ENCODE measurements around the gene TUBB3. TPM values are rescaled to one million over a fixed set of nuclear protein-coding genes. Genes with fewer than 3 reads are reported as not detected.
"Not testable (repeated sequence)": the region's sequence is repeated elsewhere in the genome, so short reads cannot be mapped to it uniquely, and the experiment has no call there.

Gene TUBB3
- polyA plus RNA-seq (2013, experiment 1 of 2) = 189 TPM
- 156 TPM for polyA plus RNA-seq (2013, experiment 2 of 2)

- WGBS, 2 experiments (ENCODE audit: insufficient coverage in 2 of 2) = 0% methylated on average over 62 to 69 of the region's 88 CpGs
- Histone ChIP-seq H3K4me1 (ENCODE audit: control insufficient read depth, insufficient read depth, low read length, poor library complexity, severe bottlenecking) (peaks cover 25% of the 10 kb centered on the region), H3K36me3 (ENCODE audit: control insufficient read depth, insufficient read depth, low read length) (peaks cover 14% of the 10 kb centered on the region), H3K27ac (ENCODE audit: low read depth, low read length, severe bottlenecking) (peak within 1 kb of the TSS; percentile 99), H3K9me3 (ENCODE audit: control insufficient read depth, low read length) (no peaks in the 10 kb centered on the region), H3K4me3 (ENCODE audit: extremely low read depth, insufficient read depth, low read length, poor library complexity, severe bottlenecking) (peak within 1 kb of the TSS; percentile 81)
These were observed at the start of gene TUBB3 for GRCh38 chr16:89922884-89923639. Gene TUBB3, plus strand, starts transcription at chr16:89923342. Its CDS starts 60 bp downstream, at chr16:89923402.

- Histone ChIP-seq H3K4me3 (ENCODE audit: extremely low read depth, insufficient read depth, low read length, poor library complexity, severe bottlenecking) (peak overlapping the region; percentile 76), H3K9me3 (ENCODE audit: control insufficient read depth, low read length) (no peaks in the 10 kb centered on the region), H3K36me3 (ENCODE audit: control insufficient read depth, insufficient read depth, low read length) (peaks cover 48% of the 10 kb centered on the region), H3K27ac (ENCODE audit: low read depth, low read length, severe bottlenecking) (peak overlapping the region; percentile 100), H3K4me1 (ENCODE audit: control insufficient read depth, insufficient read depth, low read length, poor library complexity, severe bottlenecking) (no peaks in the 10 kb centered on the region)
- WGBS, 2 experiments (ENCODE audit: insufficient coverage in 2 of 2) = 13 to 45% methylated on average over 14 to 52 of the region's 61 CpGs
These were observed 49.0 kb upstream of the TUBB3 start for GRCh38 chr16:89873972-89874689.

- H3K36me3 ChIP-seq (ENCODE audit: control insufficient read depth, insufficient read depth, low read length) = peaks cover 93% of the 10 kb centered on the region
- not testable (repeated sequence) for H3K4me1 ChIP-seq (ENCODE audit: control insufficient read depth, insufficient read depth, low read length, poor library complexity, severe bottlenecking)
- WGBS, 2 experiments (ENCODE audit: insufficient coverage in 2 of 2) = 94 to 97% methylated on average over 19 to 21 of the region's 28 CpGs
These were observed 44.0 kb upstream of the TUBB3 start for GRCh38 chr16:89879123-89879522.

GRCh38 chr16:89880477-89881367, 42.4 kb upstream of the TUBB3 start:
- no peaks in the 10 kb centered on the region for H3K9me3 ChIP-seq (ENCODE audit: control insufficient read depth, low read length)
- 93 to 95% methylated on average over 12 to 15 of the region's 18 CpGs for WGBS, 2 experiments (ENCODE audit: insufficient coverage in 2 of 2)
- peaks cover 93% of the 10 kb centered on the region for H3K36me3 ChIP-seq (ENCODE audit: control insufficient read depth, insufficient read depth, low read length)
- H3K27ac ChIP-seq (ENCODE audit: low read depth, low read length, severe bottlenecking) = no peak overlapping the region
- no peaks in the 10 kb centered on the region for H3K4me1 ChIP-seq (ENCODE audit: control insufficient read depth, insufficient read depth, low read length, poor library complexity, severe bottlenecking)
- no peak overlapping the region for H3K4me3 ChIP-seq (ENCODE audit: extremely low read depth, insufficient read depth, low read length, poor library complexity, severe bottlenecking)

More at GRCh38 chr16:89879123-89879522, 44.0 kb upstream of the TUBB3 start:
- H3K27ac ChIP-seq (ENCODE audit: low read depth, low read length, severe bottlenecking); H3K9me3 ChIP-seq (ENCODE audit: control insufficient read depth, low read length); H3K4me3 ChIP-seq (ENCODE audit: extremely low read depth, insufficient read depth, low read length, poor library complexity, severe bottlenecking): not testable (repeated sequence)

GRCh38 chr16:89881368-89881730, 41.8 kb upstream of the TUBB3 start:
- H3K4me1 ChIP-seq (ENCODE audit: control insufficient read depth, insufficient read depth, low read length, poor library complexity, severe bottlenecking) = no peaks in the 10 kb centered on the region
- no peaks in the 10 kb centered on the region for H3K9me3 ChIP-seq (ENCODE audit: control insufficient read depth, low read length)
- H3K27ac ChIP-seq (ENCODE audit: low read depth, low read length, severe bottlenecking) = no peak overlapping the region
- no peak overlapping the region for H3K4me3 ChIP-seq (ENCODE audit: extremely low read depth, insufficient read depth, low read length, poor library complexity, severe bottlenecking)
- peaks cover 93% of the 10 kb centered on the region for H3K36me3 ChIP-seq (ENCODE audit: control insufficient read depth, insufficient read depth, low read length)
- whole genome bisulfite sequencing, 2 experiments (ENCODE audit: insufficient coverage in 2 of 2) = 94 to 96% methylated on average over 5 of the region's 6 CpGs

DNA sequence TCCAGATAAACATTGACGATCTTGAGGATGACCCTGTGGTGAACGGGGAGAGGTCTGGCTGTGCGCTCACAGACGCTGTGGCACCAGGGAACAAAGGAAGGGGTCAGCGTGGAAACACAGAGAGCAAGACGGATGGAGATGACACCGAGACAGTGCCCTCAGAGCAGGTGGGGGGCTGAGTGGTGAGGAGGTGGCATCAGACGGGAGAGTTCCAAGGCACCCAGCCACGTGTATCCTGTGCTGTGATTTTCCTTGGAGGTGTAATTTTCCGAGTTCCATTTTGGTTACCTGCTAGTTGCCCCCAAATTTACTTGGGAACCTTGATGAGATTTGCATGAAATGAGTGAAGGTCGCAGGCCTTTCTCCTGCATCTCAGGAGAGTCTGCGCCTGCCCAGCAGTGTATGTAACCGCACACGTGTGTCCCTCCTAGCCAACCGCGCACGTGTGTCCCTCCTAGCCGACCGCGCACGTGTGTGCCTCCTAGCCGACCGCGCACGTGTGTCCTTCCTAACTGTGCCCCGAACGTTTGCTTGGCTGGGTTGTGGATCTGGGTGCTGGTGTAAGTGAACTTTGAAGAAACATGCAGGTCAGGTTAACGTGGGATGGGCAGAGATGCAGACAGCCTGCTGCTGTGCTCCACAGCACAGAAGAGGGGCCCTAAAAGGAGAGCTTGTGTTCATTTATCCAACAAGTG, 39.6 kb upstream of the TUBB3 start:
- Histone ChIP-seq H3K36me3 (ENCODE audit: control insufficient read depth, insufficient read depth, low read length) (peaks cover 92% of the 10 kb centered on the region), H3K4me1 (ENCODE audit: control insufficient read depth, insufficient read depth, low read length, poor library complexity, severe bottlenecking) (no peaks in the 10 kb centered on the region), H3K27ac (ENCODE audit: low read depth, low read length, severe bottlenecking) (no peak overlapping the region), H3K4me3 (ENCODE audit: extremely low read depth, insufficient read depth, low read length, poor library complexity, severe bottlenecking) (no peak overlapping the region), H3K9me3 (ENCODE audit: control insufficient read depth, low read length) (no peaks in the 10 kb centered on the region)
- WGBS, 2 experiments (ENCODE audit: insufficient coverage in 2 of 2) = 96 to 97% methylated on average over 21 to 28 of the region's 28 CpGs

DNA sequence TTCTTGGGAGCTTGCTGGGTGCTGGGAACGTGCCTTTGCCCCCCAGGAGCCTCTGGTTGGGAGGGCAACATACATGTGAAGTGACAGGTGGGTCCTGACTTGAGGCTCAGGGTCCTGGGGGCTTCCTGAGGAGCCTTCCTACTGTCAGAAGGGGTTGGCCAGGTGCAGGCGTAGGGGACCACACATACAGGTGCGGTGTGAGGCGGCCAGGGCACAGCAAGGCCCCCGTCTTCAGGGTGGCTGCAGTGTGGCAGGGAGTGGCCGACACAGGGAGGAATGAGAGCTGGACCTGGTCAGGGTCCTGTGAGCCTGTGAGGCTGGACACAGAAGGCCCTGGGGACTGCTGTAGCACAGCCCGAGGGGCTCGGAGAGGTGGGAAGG, 39.1 kb upstream of the TUBB3 start:
- H3K27ac ChIP-seq (ENCODE audit: low read depth, low read length, severe bottlenecking) = no peak overlapping the region
- peaks cover 92% of the 10 kb centered on the region for H3K36me3 ChIP-seq (ENCODE audit: control insufficient read depth, insufficient read depth, low read length)
- H3K4me3 ChIP-seq (ENCODE audit: extremely low read depth, insufficient read depth, low read length, poor library complexity, severe bottlenecking) = no peak overlapping the region
- WGBS, 2 experiments (ENCODE audit: insufficient coverage in 2 of 2) = 96 to 99% methylated on average over 6 to 8 of the region's 8 CpGs
- no peaks in the 10 kb centered on the region for H3K9me3 ChIP-seq (ENCODE audit: control insufficient read depth, low read length)
- H3K4me1 ChIP-seq (ENCODE audit: control insufficient read depth, insufficient read depth, low read length, poor library complexity, severe bottlenecking) = no peaks in the 10 kb centered on the region

GRCh38 chr16:89887243-89887642, 35.9 kb upstream of the TUBB3 start:
- Histone ChIP-seq H3K36me3 (ENCODE audit: control insufficient read depth, insufficient read depth, low read length) (peaks cover 91% of the 10 kb centered on the region), H3K9me3 (ENCODE audit: control insufficient read depth, low read length) (no peaks in the 10 kb centered on the region), H3K27ac (ENCODE audit: low read depth, low read length, severe bottlenecking) (no peak overlapping the region), H3K4me3 (ENCODE audit: extremely low read depth, insufficient read depth, low read length, poor library complexity, severe bottlenecking) (no peak overlapping the region), H3K4me1 (ENCODE audit: control insufficient read depth, insufficient read depth, low read length, poor library complexity, severe bottlenecking) (no peaks in the 10 kb centered on the region)
- WGBS, 2 experiments (ENCODE audit: insufficient coverage in 2 of 2) = 96 to 98% methylated on average over 6 to 14 of the region's 14 CpGs

DNA sequence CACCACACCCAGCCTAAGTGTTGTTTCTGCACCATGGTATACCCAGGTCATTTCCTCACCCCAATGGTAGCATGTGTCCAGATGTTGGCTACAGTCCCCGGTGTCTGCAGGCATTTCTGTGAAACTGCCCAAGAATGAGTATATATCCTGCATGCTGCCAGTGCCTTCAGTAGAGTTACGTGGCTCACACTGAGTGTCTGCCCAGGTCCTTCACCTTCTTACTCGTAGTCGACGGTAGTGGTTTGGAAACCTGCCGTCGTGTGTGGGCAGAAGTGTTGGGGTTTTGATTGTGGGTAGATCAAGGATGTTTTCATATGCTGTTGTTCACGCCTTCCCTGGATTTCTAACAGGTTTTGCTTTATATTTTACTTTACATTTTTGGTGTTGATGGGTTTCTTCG, 32.9 kb upstream of the TUBB3 start:
- no peak overlapping the region for H3K27ac ChIP-seq (ENCODE audit: low read depth, low read length, severe bottlenecking)
- H3K36me3 ChIP-seq (ENCODE audit: control insufficient read depth, insufficient read depth, low read length) = peaks cover 92% of the 10 kb centered on the region
- WGBS, 2 experiments (ENCODE audit: insufficient coverage in 2 of 2) = 92 to 100% methylated on average over 3 to 5 of the region's 9 CpGs

More for the DNA sequence above, 32.9 kb upstream of the TUBB3 start:
- Histone ChIP-seq H3K9me3 (ENCODE audit: control insufficient read depth, low read length) (no peaks in the 10 kb centered on the region), H3K4me1 (ENCODE audit: control insufficient read depth, insufficient read depth, low read length, poor library complexity, severe bottlenecking) (no peaks in the 10 kb centered on the region), H3K4me3 (ENCODE audit: extremely low read depth, insufficient read depth, low read length, poor library complexity, severe bottlenecking) (no peak overlapping the region)

Data from mesodermal cell (in vitro differentiated cells).